OCI-LY1 (cell line): Measurements from ENCODE around the gene LHX6.

Experiments
- CTCF ChIP-seq: fragments of 200-600 bp; sonication (generic), shearing (Covaris generic); IDR thresholded peaks from 2 replicates; pipeline ENCODE4 v1.5.1; 2017; ENCODE audit warnings: mild to moderate bottlenecking, antibody characterized with exemption, low read length, moderate library complexity, mixed read lengths
- EZH2 ChIP-seq: fragments of 200-600 bp; sonication (generic), shearing (Covaris generic); IDR thresholded peaks from 2 replicates; pipeline ENCODE4 v1.8.0; 2017; ENCODE audit warnings: borderline replicate concordance, mixed run types, mild to moderate bottlenecking, antibody characterized with exemption, low read length, moderate library complexity, mixed read lengths

- TF ChIP-seq CTCF (no peak), EZH2 (no peak)
These were observed 24.7 kb downstream of the LHX6 start for GRCh38 chr9:122204055-122204454.
